Activated CD8-positive, alpha-beta memory T cell treated with anti-CD3 and anti-CD28 coated beads for 36 hours (primary cell): ENCODE measurements around the gene TRAT1. TPM values are rescaled to one million over a fixed set of nuclear protein-coding genes. Genes with fewer than 3 reads are reported as not detected.

Source experiments
- total RNA-seq, 2 experiments: library from RNA; stranded (reverse); gene quantifications; one replicate each; pipeline ENCODE4 v1.2.3, GENCODE V29; 2021

The TRAT1 gene
- total RNA-seq, 2 experiments from 2014 or later: 21.7 to 23.5 TPM

Other genes with a start within 250 kb of the TRAT1 start
- 10 to 100 TPM; 50.1 to 50.9 TPM for gene CIP2A, start 233.3 kb upstream of the TRAT1 start, total RNA-seq
- 10 to 100 TPM in 1 of 2 experiments, 1 to 10 TPM in 1; 8.7 to 10.4 TPM for gene DZIP3, start 233.1 kb upstream of the TRAT1 start, total RNA-seq
- not detected for gene RETNLB, start 65.4 kb upstream of the TRAT1 start, total RNA-seq
- not detected for gene GUCA1C, start 131.1 kb downstream of the TRAT1 start, total RNA-seq